CD14-positive monocyte (primary cell): ENCODE data around the gene MYZAP. TPM values are rescaled to one million over a fixed set of nuclear protein-coding genes. Genes with fewer than 3 reads are reported as not detected.

Source experiments
- DNase-seq, 3 donors: peaks; one replicate each; pipeline ENCODE4 v3.0.0-alpha.2; 2011 to 2022
- H2AFZ ChIP-seq: 2 replicates; pipeline ENCODE4 v1.6.0; 2012; ENCODE audit warnings: mild to moderate bottlenecking, low read depth, low read length, inconsistent platforms; ENCODE audit not compliant: insufficient read depth, poor library complexity, severe bottlenecking
- H3K27ac ChIP-seq, 2 donors: 1 replicate in 1 of 2; 2 replicates in 1 of 2; pipeline ENCODE4 v1.5.1; 2012 to 2013; ENCODE audit warnings: low read length in 2 of 2, control low read depth in 1 of 2, inconsistent platforms in 1 of 2, low read depth in 1 of 2, mild to moderate bottlenecking in 1 of 2
- H3K27me3 ChIP-seq, 2 donors: one replicate each; pipeline versions ENCODE4 v1.6.0 to v1.6.1; 2011 to 2013; ENCODE audit warnings: low read length in 2 of 2; ENCODE audit not compliant: control insufficient read depth in 2 of 2, insufficient read depth in 2 of 2
- H3K36me3 ChIP-seq, 2 donors: replicated peaks in 1 of 2; 1 replicate in 1 of 2; 2 replicates in 1 of 2; pipeline versions ENCODE4 v1.5.1 to v1.6.1; 2012 to 2013; ENCODE audit warnings: low read length in 2 of 2, control low read depth in 1 of 2, inconsistent platforms in 1 of 2, mild to moderate bottlenecking in 1 of 2; ENCODE audit not compliant: insufficient read depth in 2 of 2, control insufficient read depth in 1 of 2
- H3K4me1 ChIP-seq, 2 donors: 1 replicate in 1 of 2; 2 replicates in 1 of 2; pipeline versions ENCODE4 v1.5.1 to v1.6.1; 2012 to 2013; ENCODE audit warnings: low read length in 2 of 2, control low read depth in 1 of 2, inconsistent platforms in 1 of 2, mild to moderate bottlenecking in 1 of 2, moderate library complexity in 1 of 2; ENCODE audit not compliant: insufficient read depth in 2 of 2, control insufficient read depth in 1 of 2
- H3K4me2 ChIP-seq: replicated peaks from 2 replicates; pipeline ENCODE3; 2012; ENCODE audit warnings: low read length, moderate library complexity, mild to moderate bottlenecking; ENCODE audit not compliant: poor library complexity, severe bottlenecking; ENCODE audit errors: extremely low read depth
- H3K4me3 ChIP-seq, 3 experiments: fragments of 200-600 bp in 1 of 3; sonication (generic) in 1 of 3; replicated peaks in 1 of 3; 1 replicate in 2 of 3; 2 replicates in 1 of 3; pipeline ENCODE4 v1.5.1; 2011 to 2013; ENCODE audit warnings: low read length in 3 of 3, mild to moderate bottlenecking in 3 of 3, control low read depth in 2 of 3, low read depth in 2 of 3, inconsistent platforms in 1 of 3, moderate library complexity in 1 of 3
- H3K79me2 ChIP-seq: 2 replicates; pipeline ENCODE4 v1.6.0; 2012; ENCODE audit warnings: mild to moderate bottlenecking, control low read depth, inconsistent platforms, low read length, moderate library complexity; ENCODE audit not compliant: insufficient read depth
- H3K9ac ChIP-seq: 2 replicates; pipeline ENCODE4 v1.6.0; 2017; ENCODE audit warnings: low read length, mild to moderate bottlenecking; ENCODE audit not compliant: insufficient read depth, poor library complexity, severe bottlenecking
- H3K9me3 ChIP-seq, 2 donors: replicated peaks in 1 of 2; 1 replicate in 1 of 2; 2 replicates in 1 of 2; pipeline versions ENCODE4 v1.5.1 to v1.6.1; 2012 to 2013; ENCODE audit warnings: low read length in 2 of 2, control low read depth in 1 of 2; ENCODE audit not compliant: control insufficient read depth in 1 of 2, insufficient read depth in 1 of 2
- H4K20me1 ChIP-seq: 2 replicates; pipeline ENCODE4 v1.6.0; 2012; ENCODE audit warnings: mild to moderate bottlenecking, low read length, control low read depth, moderate library complexity; ENCODE audit not compliant: insufficient read depth
- H3K27ac Mint-ChIP-seq, 7 donors: one replicate each; pipeline ENCODE4 v1.8.0; 2020; ENCODE audit warnings: mild to moderate bottlenecking in 7 of 7, mixed read lengths in 7 of 7, moderate library complexity in 6 of 7, inconsistent platforms in 2 of 7
- H3K27me3 Mint-ChIP-seq, 3 donors: one replicate each; pipeline ENCODE4 v1.8.0; 2021 to 2022; ENCODE audit warnings: low read depth in 3 of 3, mild to moderate bottlenecking in 3 of 3, mixed read lengths in 3 of 3, moderate library complexity in 3 of 3, inconsistent platforms in 1 of 3
- H3K36me3 Mint-ChIP-seq, 2 donors: one replicate each; pipeline ENCODE4 v1.8.0; 2020; ENCODE audit warnings: mixed read lengths in 2 of 2, inconsistent platforms in 1 of 2, mild to moderate bottlenecking in 1 of 2
- H3K4me1 Mint-ChIP-seq: one replicate; pipeline ENCODE4 v1.8.0; 2020; ENCODE audit warnings: mild to moderate bottlenecking, mixed read lengths
- H3K4me3 Mint-ChIP-seq, 2 donors: one replicate each; pipeline ENCODE4 v1.8.0; 2020; ENCODE audit warnings: mild to moderate bottlenecking in 2 of 2, mixed read lengths in 2 of 2, moderate library complexity in 1 of 2
- H3K9me3 Mint-ChIP-seq, 7 donors: one replicate each; pipeline ENCODE4 v1.8.0; 2020 to 2022; ENCODE audit warnings: mixed read lengths in 7 of 7, mild to moderate bottlenecking in 6 of 7, moderate library complexity in 6 of 7, inconsistent platforms in 2 of 7
- CTCF ChIP-seq: fragments of 200-600 bp; IDR thresholded peaks from one replicate; pipeline ENCODE4 v1.8.0; 2022; ENCODE audit warnings: antibody characterized with exemption, mild to moderate bottlenecking
- WGBS: methylation state at CpG from one replicate; pipeline ENCODE4 v1.1.5; 2013; ENCODE audit warnings: missing lambda C conversion rate; ENCODE audit not compliant: insufficient coverage; 5-methylcytosine and 5-hydroxymethylcytosine counted together
- intact Hi-C, 2 donors: fragments of 100-400 bp; cut with micrococcal nuclease; formaldehyde crosslinking; loops; one replicate each; pipeline versions ENCODE4 v1.15.0 to v1.15.1; 2023
- polyA plus RNA-seq, 3 donors: library from polyadenylated mRNA; depleted of rRNA in 1 of 3; unstranded in 2 of 3; stranded (reverse) in 1 of 3; fragments of 300-500 nt in 2 of 3; fragments of >200 nt in 1 of 3; fragmentation: Illumina TruSeq in 2 of 3; gene quantifications; 1 replicate in 2 of 3; 2 replicates in 1 of 3; pipeline ENCODE4 v1.2.3, GENCODE V29; 2012 to 2021

The MYZAP gene
- polyA plus RNA-seq, 3 donors, result 0.12 to 0.13 TPM; not detected in 1

GRCh38 chr15:57692709-57693108 lies 101.0 kb downstream of the MYZAP start:
- peaks cover 2 to 11% (median 6%) of the 10 kb centered on the region in 3 donors for H3K27me3 Mint-ChIP-seq
- no peaks in the 10 kb centered on the region for H3K36me3 Mint-ChIP-seq
- Histone ChIP-seq H3K9me3 (no peaks in the 10 kb centered on the region), H3K36me3 (no peaks in the 10 kb centered on the region), H4K20me1 (no peaks in the 10 kb centered on the region), H3K4me2 (no peak overlapping the region), H3K27me3 (peaks cover 0 to 2% of the 10 kb centered on the region in 2 donors), H3K4me1 (no peaks in the 10 kb centered on the region), H3K9ac (no peak overlapping the region), H3K79me2 (no peaks in the 10 kb centered on the region), H3K4me3 (no peak overlapping the region), H2AFZ (no peak overlapping the region), H3K27ac (no peak overlapping the region)
- H3K9me3 Mint-ChIP-seq, result no peaks in the 10 kb centered on the region
- no peak for TF ChIP-seq CTCF
- DNase-seq, result no peak
- no peak overlapping the region for H3K4me3 Mint-ChIP-seq
- intact Hi-C loops, result no loop called here
- H3K27ac Mint-ChIP-seq, result no peak overlapping the region
- H3K4me1 Mint-ChIP-seq, result no peaks in the 10 kb centered on the region
- WGBS, result no CpG with 5 or more reads among the region's 1 CpG

GRCh38 chr15:57694279-57694678 lies 102.6 kb downstream of the MYZAP start:
- Mint-ChIP-seq H3K27me3 (peaks cover 7 to 16% (median 9%) of the 10 kb centered on the region in 3 donors), H3K4me1 (no peaks in the 10 kb centered on the region), H3K36me3 (no peaks in the 10 kb centered on the region), H3K27ac (no peak overlapping the region), H3K9me3 (no peaks in the 10 kb centered on the region), H3K4me3 (no peak overlapping the region)
- no peaks in the 10 kb centered on the region for H3K36me3 ChIP-seq
- no peak for DNase-seq
- no peak overlapping the region for H3K9ac ChIP-seq
- no peaks in the 10 kb centered on the region for H4K20me1 ChIP-seq
- no peaks in the 10 kb centered on the region for H3K4me1 ChIP-seq
- intact Hi-C loops, result no loop called here
- no peak overlapping the region for H3K27ac ChIP-seq
- H3K4me3 ChIP-seq, result no peak overlapping the region
- TF ChIP-seq CTCF, result no peak
- WGBS, result no CpG with 5 or more reads among the region's 1 CpG
- H3K27me3 ChIP-seq, result peaks cover 5 to 6% of the 10 kb centered on the region in 2 donors
- H3K9me3 ChIP-seq, result no peaks in the 10 kb centered on the region
- no peaks in the 10 kb centered on the region for H3K79me2 ChIP-seq
- no peak overlapping the region for H3K4me2 ChIP-seq
- H2AFZ ChIP-seq, result no peak overlapping the region
